Anterior cingulate cortex (tissue), 58 donors: ENCODE results near the gene MUC20.
"Not testable (repeated sequence)": the region's sequence is repeated elsewhere in the genome, so short reads cannot be mapped to it uniquely, and the experiment has no call there.

ENCODE experiments used
- DNase-seq, 58 donors: peaks; one replicate each; lab custom pipeline; 2025; lab: John Stamatoyannopoulos, UW

MUC20 gene

DNA sequence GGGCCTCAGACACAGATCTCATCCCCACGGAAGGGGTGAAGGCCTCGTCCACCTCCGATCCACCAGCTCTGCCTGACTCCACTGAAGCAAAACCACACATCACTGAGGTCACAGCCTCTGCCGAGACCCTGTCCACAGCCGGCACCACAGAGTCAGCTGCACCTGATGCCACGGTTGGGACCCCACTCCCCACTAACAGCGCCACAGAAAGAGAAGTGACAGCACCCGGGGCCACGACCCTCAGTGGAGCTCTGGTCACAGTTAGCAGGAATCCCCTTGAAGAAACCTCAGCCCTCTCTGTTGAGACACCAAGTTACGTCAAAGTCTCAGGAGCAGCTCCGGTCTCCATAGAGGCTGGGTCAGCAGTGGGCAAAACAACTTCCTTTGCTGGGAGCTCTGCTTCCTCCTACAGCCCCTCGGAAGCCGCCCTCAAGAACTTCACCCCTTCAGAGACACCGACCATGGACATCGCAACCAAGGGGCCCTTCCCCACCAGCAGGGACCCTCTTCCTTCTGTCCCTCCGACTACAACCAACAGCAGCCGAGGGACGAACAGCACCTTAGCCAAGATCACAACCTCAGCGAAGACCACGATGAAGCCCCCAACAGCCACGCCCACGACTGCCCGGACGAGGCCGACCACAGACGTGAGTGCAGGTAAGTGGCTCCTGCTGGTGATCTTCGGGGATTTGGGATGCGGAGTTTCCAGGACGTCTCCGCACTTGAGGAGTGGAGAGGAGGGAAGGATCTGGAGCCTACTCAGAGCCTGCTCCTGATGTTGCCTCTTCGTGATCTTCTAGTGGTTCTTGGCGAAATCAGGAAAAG, 5.3 kb downstream of the MUC20 start:
- not testable (repeated sequence) for DNase-seq

DNA sequence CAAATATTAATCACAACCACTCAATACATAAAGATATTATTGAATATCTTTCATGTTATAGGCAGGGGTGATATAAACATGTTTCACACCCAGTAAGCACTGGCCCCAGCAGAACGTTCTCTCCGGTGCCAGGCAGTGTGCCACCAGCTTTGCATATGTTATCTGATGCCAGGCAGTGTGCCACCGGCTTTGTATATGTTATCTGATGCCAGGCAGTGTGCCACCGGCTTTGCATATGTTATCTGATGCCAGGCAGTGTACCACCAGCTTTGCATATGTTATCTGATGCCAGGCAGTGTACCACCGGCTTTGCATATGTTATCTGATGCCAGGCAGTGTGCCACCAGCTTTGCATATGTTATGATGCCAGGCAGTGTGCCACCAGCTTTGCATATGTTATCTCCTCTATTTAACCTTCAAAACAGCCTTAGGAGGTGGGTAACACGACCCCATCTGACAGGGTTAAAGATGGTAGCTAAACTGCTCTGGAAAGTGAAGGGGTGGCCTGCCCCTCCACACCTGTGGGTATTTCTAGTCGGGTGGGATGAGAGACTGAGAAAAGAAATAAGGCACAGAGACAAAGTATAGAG, 6.9 kb downstream of the MUC20 start:
- DNase-seq, result no peak

DNA sequence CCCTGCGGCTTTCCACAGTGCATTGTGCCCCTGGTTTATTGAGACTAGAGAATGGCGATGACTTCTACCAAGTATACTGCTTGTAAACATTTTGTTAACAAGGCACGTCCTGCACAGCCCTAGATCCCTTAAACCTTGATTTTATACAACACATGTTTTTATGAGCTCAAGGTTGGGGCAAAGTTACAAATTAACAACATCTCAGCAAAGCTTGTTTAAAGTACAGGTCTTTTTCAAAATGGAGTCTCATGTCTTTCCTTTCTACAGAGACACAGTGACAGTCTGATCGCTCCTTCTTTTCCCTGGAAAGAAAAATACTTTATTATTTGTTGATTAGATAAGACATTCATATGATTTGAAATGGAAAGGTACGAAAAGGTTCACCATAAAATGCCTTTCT, 8.0 kb downstream of the MUC20 start:
- DNase-seq, result not testable (repeated sequence)

DNA sequence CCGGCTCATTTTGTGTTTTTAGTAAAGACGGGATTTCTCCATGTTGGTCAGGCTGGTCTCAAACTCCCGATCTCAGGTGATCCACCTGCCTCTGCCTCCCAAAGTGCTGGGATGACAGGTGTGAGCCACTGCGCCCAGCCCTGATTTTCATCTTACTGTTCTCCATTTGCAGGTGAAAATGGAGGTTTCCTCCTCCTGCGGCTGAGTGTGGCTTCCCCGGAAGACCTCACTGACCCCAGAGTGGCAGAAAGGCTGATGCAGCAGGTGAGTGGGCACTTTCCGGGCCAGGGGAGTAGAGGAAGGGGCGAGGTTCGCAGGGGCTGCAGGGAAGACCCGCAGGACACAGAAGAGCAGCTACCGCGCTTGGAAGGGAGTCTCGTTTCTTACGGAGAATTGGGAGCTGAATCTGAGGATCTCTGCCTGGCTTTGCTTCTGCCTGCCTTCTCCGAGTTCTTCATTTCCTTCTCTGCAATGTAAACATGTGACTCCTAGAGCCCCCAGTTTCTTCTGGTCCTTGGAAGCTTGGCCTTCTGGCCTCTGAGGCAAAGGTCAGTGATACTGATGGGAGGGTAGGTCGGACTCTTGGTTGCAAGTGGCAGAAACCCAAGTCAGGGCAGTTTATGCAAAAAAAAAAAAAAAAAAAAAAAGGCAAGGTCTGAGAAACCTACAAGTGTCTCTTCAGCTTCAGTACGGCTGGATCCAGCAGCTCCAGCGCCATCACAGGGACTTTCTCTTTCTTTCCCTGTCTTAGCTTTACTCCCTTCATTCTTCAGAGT, 8.9 kb downstream of the MUC20 start:
- no peak for DNase-seq

DNA sequence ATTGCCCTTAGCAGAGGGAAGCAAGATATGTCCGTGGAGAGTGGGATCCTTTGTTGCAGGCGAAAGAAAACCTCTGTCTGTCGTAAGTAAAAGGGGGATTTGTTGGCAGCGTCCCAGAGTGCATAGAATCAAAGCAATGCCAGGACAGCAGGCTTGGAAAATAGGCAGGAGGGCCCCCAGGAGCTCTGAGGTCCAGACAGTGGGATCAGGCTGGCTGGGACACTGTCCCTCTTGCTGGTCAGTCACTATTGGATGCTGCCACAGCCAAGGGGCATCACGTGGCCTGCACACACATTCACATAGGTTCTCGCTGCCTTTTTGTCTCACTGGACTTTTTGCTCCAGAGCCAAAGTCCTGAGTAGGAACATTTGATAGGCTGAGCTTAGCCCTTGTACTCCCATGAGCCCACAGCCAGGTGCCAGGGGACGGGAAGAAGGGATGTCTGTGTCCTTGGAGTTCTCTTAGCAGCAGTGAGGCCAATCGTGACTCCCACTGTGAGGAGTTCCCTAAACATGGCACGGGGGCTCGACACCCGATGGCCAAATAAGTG, 10.7 kb downstream of the MUC20 start:
- no peak for DNase-seq

DNA sequence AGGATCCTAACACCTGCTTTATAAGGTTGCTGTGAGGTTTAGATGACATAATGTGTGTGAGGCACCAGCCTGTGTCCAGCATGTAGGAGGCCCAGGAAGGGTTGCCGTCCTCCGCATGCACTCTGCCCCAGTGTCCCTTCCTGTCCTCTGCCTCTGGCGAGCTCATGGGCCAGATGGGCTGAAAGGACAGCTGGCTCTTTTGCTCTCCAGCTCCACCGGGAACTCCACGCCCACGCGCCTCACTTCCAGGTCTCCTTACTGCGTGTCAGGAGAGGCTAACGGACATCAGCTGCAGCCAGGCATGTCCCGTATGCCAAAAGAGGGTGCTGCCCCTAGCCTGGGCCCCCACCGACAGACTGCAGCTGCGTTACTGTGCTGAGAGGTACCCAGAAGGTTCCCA, 12.2 kb downstream of the MUC20 start:
- DNase-seq, result no peak

DNA sequence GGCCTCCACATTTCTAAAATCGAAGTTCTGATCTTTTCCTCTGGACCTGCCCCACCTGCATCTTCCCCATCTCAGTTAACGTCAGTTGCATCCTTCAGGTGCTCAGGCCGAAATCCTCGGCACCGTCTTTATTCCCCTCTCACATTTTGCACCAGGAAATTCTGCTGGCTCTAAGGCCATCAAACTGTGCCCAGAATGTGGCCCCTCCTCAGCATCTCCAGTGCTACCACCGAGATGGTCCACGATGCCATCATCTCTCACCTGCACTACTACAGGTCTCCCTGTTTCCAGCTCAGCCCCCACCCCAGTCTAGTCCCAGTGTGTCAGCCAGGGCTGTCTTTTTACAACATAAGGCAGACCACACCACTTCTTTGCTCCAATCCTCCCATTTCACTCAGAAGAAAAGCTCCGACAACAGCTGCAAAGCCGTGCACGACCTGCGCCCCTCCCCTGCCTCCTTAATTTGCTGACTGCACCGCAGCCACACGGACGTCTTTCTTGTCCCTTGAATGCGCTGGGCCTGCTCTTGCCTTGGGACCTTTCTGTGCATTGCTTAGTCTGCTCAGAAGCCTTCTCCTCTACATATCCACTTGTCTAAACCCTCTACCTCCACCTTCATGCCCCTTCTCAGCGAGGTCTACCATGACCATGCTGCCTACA, 14.4 kb downstream of the MUC20 start:
- no peak for DNase-seq

DNA sequence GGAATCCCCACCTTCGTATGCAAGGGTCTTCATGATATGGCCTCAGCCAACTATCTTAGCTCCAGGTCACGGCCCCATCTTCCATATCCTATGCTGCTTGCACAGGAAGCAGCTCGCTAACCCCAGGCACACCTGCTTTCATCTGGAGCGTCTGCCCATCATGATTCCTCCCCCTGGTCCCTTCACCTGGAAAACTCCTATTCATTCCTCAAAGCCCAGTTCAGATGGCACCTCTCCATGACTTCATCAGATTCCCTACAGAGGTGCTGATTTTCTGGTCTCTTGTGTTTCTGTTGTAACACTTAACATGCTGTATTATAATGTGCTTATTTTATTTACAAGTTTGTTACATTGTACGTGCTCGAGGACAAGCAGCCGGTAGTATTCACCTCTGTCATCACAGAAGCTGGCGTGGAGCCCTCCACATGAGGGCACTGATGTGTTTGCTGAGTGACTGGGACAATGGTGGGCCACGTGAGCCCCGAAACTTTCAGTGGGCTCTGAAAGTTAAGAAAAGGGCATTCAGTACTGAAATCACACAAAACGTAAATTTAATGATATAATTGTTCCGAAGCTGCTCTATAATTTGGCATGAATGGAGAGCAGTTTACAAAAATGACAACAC, 16.2 kb downstream of the MUC20 start:
- no peak for DNase-seq

DNA sequence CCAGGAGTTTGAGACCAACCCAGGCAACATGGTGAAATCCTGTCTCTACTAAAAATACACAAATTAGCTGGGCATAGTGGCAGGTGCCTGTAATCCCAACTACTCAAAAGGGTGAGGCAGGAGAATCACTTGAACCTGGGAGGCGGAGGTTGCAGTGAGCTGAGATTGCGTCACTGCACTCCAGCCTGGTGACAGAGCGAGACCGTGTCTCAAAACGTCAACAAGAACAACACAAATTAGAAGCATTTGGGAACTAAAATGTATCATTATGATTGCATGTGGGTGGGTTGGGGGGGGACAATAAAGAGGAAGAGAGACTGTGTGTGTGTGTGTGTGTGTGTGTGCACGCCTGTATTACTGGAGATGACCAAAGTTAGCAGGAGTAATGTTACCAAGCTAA, 17.0 kb downstream of the MUC20 start:
- DNase-seq, result not testable (repeated sequence)

DNA sequence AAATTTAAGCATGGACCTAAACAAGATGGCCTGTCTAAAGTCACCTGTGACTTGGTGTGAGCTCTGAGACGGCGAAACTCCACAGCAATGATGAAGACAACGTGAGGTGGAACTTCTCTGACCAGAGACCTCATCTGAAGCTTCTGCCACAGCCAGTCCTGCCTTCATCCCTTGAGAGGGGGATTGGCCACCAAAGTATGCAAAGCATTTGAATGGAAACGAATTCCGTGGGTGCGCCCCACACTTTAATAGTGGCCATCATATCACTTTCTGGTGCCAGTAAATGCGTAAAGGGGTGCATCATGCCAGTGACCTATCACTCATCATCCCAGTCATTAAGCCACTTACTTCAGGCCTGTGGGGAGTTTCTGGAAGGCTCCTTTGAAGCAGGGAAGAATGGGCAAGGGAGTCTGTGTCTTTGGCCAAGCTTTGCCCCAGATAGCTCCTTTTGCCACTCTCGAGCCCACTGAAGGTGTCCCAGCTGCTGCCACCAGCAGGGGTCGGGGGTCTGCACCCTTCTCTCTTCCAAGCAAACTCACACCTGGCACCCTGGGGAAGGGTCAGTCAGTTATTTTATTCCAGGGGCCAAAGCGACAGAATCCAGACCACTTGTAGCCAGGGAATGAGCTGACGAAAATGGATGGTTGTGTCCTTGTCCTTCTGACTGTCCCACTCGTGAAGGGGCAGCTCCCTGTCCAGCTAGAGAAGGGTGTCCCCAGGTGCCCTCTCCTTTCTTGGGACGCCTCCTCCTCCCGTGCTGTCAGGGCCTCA, 17.7 kb downstream of the MUC20 start:
- no peak for DNase-seq

DNA sequence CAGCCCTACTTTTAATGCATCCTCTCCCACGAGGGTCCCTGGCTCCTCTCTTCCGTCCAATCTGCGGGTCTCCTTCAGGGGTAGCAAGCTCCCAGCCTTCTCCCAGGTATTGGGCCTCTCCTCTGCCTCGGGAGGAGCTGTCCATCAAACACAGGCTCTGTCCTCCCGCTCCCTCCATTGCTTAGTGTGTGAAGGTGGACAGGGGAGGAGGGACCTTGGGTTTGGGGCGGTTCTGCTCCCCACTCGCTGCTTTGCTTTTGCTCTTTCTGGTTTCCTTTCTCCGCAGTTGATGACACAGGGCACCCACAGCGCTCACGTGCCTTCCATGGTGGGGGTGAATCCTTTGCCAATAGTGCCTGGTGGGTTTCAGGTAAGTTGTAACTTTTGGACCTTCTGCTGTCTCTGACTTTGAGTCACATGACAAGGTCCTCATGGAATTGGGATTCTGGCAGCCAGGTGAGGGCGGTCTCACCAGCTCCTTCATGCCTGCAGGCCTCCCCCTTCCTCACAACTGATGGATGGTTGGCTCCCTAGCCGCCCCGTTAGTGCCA, 18.9 kb downstream of the MUC20 start:
- no peak for DNase-seq

DNA sequence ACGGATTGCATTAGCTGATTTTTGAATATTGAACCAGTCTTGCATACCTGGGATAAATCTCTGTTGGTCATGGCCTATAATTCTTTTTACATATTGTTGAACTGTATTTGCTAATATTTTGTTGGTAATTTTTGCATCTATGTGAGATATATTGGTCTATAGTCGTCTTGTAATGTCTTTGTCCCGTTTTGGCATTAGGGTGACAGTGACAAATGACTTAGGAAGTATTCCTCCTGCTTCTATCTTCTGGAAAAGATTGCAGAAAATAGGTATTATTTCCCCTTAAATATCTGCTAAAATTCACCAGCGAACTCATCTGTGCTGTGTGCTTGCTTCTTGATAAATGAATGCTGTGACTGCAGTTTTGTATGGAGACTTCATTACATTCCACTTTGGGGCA, 23.7 kb downstream of the MUC20 start:
- DNase-seq, result no peak

DNA sequence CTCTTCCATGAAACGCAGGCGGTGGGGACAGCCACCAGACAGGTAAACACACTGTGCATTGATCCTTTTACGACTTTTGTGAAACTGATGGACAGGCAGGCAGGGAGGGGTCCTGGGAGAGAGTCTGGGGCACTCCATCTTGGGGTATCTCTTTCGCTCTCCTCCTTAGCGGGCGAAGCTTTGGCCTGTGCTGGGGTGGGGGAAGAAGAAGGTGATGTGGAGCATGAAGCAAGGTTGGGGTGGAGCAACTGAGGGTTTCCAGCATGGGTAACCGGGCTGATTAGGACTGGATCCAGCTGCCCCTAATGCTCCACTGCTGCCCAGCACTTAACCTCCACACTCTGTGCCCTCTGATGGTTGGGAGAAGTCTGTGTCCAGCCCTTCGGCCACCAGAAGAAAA, 25.6 kb downstream of the MUC20 start:
- DNase-seq, result no peak

DNA sequence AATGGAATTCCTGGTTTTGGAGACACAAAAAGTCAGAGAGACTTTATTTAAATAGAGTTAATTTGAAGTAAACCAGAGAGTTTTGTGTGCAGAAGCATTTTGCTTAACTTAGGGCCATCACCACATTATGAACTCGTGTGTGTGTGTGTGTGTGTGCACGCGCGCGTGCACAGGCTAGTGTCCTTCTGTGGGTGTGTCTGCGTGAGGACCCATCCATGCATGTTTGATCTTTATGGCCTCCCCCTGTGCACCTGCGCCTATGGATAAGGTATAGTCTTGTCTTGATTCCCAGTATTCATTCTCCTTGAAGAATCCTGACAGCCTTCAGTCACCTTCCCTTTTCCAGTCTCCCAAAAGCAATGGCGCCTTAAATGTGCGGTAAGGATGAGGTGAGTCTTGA, 26.0 kb downstream of the MUC20 start:
- no peak for DNase-seq

DNA sequence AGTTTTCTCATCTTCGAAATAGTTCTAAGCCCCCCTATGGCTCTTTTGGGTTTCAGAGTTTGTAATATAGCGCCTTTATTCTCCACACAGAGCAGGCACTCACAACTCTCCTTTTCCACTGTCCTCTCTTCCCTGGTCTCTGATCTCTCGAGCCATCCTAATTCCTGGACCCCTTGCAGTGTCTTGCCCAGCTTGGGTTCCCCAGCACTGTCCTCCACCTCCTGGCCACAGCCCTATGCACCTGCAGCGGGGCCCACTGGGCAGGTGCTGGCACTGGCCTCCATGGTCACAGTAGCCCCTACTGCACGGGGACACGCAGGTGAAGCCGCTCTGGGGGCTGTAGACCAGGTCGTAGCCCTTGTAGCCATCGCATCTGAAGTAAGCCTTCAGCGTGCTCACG, 27.9 kb downstream of the MUC20 start:
- DNase-seq, result no peak

DNA sequence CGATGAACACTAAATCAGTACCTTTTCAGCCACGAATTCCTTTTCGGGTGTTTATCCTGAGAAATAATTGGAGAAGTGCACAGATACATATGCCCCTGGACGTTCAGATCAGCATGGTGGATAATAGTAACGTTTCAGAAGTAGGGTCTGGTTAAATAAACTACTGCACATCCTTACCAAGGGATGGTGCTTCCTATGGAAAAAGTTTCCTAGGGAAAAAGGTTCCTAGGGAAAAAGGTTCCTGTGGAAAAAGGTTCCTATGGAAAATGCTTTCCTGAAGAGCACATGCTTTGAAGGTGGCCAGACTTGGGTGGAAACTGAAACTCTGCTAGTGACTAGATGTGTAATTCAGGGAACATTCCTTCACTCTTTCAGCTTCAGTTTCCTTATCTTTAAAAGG, 28.3 kb downstream of the MUC20 start:
- not testable (repeated sequence) for DNase-seq

DNA sequence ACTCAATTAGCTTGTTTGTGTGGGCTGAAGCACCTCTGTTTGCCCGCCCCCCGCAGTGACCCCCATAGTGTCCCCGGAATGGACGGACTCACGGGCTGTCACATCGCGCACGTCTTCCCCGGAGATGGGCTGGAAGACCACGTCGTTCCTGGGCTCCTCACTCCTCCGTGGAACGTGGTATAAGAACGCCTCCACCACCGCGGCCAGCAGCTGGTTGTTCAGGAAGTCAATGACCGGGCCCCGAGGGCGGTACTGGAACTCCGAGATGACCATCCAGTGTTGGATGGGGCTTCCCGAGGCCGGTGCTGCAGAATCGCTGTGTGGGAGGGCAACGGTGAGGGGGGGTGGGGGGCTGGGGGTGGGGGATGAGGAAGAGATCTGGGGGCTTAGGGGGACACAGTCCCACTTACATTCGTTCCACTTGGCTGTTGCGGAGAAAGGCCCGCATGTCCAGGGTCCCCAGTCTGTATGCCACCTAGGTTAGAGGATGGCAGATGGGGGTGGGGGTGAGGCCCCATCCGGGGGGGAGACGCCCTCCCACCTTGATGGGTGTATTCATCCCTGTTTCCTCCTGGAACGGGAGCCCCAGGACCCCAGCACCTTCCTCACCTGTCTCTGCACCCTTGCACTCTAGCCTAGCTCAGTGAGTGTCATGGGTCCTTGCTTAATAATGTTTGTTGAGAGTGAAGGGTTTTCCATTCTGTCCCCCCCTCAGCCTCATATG, 30.2 kb downstream of the MUC20 start:
- no peak for DNase-seq

DNA sequence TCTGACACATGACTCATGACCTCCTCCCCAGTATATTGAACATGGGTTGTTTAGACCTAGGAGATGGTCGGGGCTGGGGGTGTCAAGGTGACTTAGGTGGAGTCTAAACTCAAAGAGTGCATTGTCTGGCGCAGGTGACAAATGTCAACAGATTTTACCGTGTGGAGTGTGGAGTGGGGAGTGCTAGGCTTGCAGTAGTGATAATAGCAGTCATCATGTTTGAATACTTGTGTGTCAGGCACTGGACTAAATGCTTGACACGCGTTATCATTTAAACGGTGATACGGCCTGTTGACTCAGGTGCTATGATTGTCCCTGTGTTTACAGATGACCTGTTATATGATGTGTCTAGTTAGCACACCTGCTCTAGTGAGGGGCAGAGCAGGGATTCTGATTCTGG, 30.8 kb downstream of the MUC20 start:
- no peak for DNase-seq

DNA sequence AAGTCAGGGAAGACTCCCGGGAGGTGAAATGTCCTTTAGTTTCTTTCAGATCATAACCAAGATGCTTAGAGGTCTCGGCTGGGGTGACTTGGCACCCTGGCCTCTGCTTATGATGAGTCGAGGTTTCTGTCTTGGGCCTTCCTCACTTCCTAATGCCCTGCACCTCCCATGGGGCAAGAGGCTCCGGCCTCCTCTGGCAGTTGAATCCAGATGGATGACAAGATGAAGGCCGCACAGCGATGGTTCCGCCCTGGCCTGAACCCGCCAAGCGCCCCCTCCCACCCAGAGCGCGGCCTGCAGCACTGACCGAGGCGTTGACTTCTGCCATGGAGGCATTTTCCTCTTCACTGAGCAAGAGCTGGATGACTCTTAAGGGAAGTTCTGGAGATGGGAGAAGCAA, 31.3 kb downstream of the MUC20 start:
- DNase-seq, result no peak
